GM11168 (cell line): ENCODE data around the gene LILRB1.
"Not testable (repeated sequence)": the region's sequence is repeated elsewhere in the genome, so short reads cannot be mapped to it uniquely, and the experiment has no call there.

Source experiments
- in situ Hi-C: fragments of 300-500 bp; cut with MboI; formaldehyde crosslinking; loops from one replicate; pipeline ENCODE4 v1.12.0; 2022; ENCODE audit warnings: low sequenced_read_pairs; ENCODE audit not compliant: unreplicated experiment

The LILRB1 gene

GRCh38 chr19:54624234-54624633, 6.0 kb upstream of the LILRB1 start:
- in situ Hi-C loops: not testable (repeated sequence)

GRCh38 chr19:54624934-54625730, 5.2 kb upstream of the LILRB1 start:
- in situ Hi-C loops: not testable (repeated sequence)

DNA sequence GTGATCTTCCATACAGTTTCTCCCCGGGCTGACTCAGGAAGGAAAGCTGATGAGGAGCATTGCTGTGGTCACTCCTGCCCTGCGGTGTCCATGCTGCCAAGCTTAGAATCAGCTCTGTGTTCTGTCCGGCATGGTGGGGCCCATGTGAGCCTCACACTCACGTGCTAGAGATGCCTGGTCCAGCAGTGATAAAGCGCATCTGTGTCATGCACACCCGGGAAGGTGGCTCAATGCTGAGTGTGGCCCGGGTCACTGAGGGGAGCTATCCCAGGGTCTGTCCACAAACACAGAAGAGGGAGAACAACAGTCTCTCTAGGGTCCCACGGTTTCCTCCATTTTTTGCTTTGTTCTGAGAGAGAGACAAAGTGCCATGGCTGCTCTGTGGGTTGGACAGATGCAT, 3.5 kb upstream of the LILRB1 start:
- in situ Hi-C loops: no loop called here

GRCh38 chr19:54627912-54628311, 2.4 kb upstream of the LILRB1 start:
- in situ Hi-C loops: not testable (repeated sequence)

GRCh38 chr19:54630782-54631181, 498 bp downstream of the LILRB1 start:
- in situ Hi-C loops: loop anchor here (5.0 kb wide), 1 partner anchor 353 kb away; no protein-coding TSS in a partner anchor

- in situ Hi-C loops: loop anchor here (5.0 kb wide), 1 partner anchor 354 kb away; no protein-coding TSS in a partner anchor
These were observed 1.4 kb downstream of the LILRB1 start for GRCh38 chr19:54631489-54632337.

- in situ Hi-C loops: loop anchor here (5.0 kb wide), 1 partner anchor 355 kb away; no protein-coding TSS in a partner anchor
These were observed 2.2 kb downstream of the LILRB1 start for GRCh38 chr19:54632517-54632916.

- in situ Hi-C loops: loop anchor here (5.0 kb wide), 1 partner anchor 356 kb away; no protein-coding TSS in a partner anchor
These were observed 3.1 kb downstream of the LILRB1 start for GRCh38 chr19:54633401-54633800.

GRCh38 chr19:54636081-54636480, 5.8 kb downstream of the LILRB1 start:
- in situ Hi-C loops: not testable (repeated sequence)

- in situ Hi-C loops: no loop called here
These were observed 8.4 kb downstream of the LILRB1 start for GRCh38 chr19:54638683-54639082.

- in situ Hi-C loops: not testable (repeated sequence)
These were observed 12.7 kb downstream of the LILRB1 start for GRCh38 chr19:54642953-54643352.

GRCh38 chr19:54643583-54643982, 13.3 kb downstream of the LILRB1 start:
- in situ Hi-C loops: not testable (repeated sequence)

- in situ Hi-C loops: no loop called here
These were observed 13.8 kb downstream of the LILRB1 start for GRCh38 chr19:54644056-54644455.

GRCh38 chr19:54646331-54646841, 16.1 kb downstream of the LILRB1 start:
- in situ Hi-C loops: no loop called here

GRCh38 chr19:54648129-54648528, 17.8 kb downstream of the LILRB1 start:
- in situ Hi-C loops: no loop called here

GRCh38 chr19:54650108-54650655, 19.9 kb downstream of the LILRB1 start:
- in situ Hi-C loops: no loop called here

DNA sequence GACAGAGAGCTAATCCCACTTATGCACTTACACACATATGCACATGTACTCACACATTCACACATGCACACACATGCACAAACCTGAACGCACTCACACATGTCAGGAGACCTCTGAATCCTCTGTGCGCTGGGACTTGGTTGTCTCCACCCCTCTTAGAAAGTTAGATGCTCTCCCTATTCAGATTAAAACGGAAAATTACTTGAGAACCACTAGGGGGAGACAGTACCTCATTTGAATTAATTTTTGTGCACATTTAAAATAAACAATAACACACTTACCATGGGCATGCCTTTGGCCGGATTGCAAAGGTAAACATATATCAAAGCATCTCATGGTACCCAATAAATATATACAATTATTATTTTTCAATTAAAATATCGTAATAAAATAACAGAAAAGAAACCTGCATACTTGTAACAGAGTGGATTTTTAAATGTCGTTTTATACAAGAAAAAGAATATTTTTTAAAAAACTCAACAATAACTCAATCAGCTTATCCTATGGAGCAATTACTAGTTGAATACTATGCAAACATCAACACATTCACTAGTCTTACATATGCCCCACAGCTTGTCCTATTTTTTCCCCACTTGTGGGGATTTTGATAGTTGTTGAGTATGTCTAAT, 23.0 kb downstream of the LILRB1 start:
- in situ Hi-C loops: no loop called here

- in situ Hi-C loops: no loop called here
These were observed 24.4 kb downstream of the LILRB1 start for GRCh38 chr19:54654447-54655321.

DNA sequence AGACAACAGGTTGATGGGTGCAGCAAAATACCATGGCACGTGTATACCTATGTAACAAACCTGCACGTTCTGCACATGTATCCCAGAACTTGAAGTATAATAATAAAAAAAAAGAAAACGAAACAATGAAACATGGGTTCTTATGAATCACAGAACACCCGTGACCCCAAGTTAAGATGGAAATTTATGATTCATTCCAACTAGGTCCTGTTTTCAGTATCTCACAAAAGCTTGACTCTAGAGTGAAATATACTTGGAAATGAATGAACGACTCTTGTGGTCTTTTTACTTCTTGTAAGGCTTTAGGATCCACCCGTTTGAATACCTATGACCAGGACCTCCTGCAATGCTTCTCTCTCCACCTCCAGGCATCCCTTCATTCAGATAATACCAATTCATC, 29.0 kb downstream of the LILRB1 start:
- in situ Hi-C loops: no loop called here
